Measurements from ENCODE around the gene ROBO1. TPM values are rescaled to one million over a fixed set of nuclear protein-coding genes. Genes with fewer than 3 reads are reported as not detected.
A peak's percentile ranks its signal among the peaks of the same experiment; 100 is the strongest.

The ROBO1 gene
- total RNA-seq, 1 donor from 2014 or later: 169 TPM

DNA sequence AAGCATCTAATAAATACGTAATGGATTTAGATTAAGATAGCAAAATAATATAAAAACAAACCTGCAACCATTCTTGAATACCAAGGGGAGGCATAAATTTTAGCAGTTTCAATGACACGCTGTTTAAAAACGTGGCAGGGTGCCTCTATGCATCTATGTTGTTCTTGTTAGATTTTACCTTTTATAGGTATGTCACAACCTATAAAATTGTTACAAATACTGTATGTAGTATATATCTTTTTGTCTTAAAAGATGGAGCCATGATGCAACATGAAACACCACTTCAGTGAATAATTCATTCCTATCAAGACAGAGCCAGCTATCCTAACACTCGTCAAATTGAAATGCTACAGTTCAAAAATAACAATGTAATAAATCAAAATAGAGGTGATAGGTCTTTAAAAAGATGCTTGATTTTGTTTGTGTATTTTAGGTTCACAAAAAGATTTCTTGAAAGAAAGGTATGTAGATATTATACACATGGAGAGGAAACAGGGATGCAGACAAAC lies 1059.2 kb downstream of the ROBO1 start:
- H3K4me2 ChIP-seq: no peak overlapping the region
- H3F3A ChIP-seq (ENCODE audit: low read depth): peaks cover 24% of the 10 kb centered on the region
- H3K9ac ChIP-seq: no peak overlapping the region
- Mint-ChIP-seq H3K36me3 (peaks cover 2% of the 10 kb centered on the region), H3K9me3 (no peaks in the 10 kb centered on the region), H3K4me3 (no peak overlapping the region), H3K27me3 (ENCODE audit: insufficient read depth, low read depth) (no peaks in the 10 kb centered on the region), H3K27ac (no peak overlapping the region), H3K4me1 (peaks cover 5% of the 10 kb centered on the region)
- TF ChIP-seq, protein P1, sequence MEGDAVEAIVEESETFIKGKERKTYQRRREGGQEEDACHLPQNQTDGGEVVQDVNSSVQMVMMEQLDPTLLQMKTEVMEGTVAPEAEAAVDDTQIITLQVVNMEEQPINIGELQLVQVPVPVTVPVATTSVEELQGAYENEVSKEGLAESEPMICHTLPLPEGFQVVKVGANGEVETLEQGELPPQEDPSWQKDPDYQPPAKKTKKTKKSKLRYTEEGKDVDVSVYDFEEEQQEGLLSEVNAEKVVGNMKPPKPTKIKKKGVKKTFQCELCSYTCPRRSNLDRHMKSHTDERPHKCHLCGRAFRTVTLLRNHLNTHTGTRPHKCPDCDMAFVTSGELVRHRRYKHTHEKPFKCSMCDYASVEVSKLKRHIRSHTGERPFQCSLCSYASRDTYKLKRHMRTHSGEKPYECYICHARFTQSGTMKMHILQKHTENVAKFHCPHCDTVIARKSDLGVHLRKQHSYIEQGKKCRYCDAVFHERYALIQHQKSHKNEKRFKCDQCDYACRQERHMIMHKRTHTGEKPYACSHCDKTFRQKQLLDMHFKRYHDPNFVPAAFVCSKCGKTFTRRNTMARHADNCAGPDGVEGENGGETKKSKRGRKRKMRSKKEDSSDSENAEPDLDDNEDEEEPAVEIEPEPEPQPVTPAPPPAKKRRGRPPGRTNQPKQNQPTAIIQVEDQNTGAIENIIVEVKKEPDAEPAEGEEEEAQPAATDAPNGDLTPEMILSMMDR (IDR thresholded peaks at IDR 0.05): no peak
- TF ChIP-seq EZH2phosphoT487 (IDR thresholded peaks at IDR 0.05) (no peak), EZH2 (IDR thresholded peaks at IDR 0.05) (no peak)
- H3K9me3 ChIP-seq (ENCODE audit: low read depth): no peaks in the 10 kb centered on the region
- no peaks in the 10 kb centered on the region for H3K27me3 ChIP-seq
- peaks cover 41% of the 10 kb centered on the region for H3K4me1 ChIP-seq
- no peak for DNase-seq (ENCODE audit: low spot score)
- H3K79me2 ChIP-seq (ENCODE audit: low read depth): peaks cover 3% of the 10 kb centered on the region
- H3K36me3 ChIP-seq: no peaks in the 10 kb centered on the region
- H2AFZ ChIP-seq (replicated peaks): no peak overlapping the region
- H3K4me3 ChIP-seq: no peak overlapping the region
- peak overlapping the region; percentile 73 for H3K27ac ChIP-seq
- H4K20me1 ChIP-seq (ENCODE audit: low read depth): no peaks in the 10 kb centered on the region

DNA sequence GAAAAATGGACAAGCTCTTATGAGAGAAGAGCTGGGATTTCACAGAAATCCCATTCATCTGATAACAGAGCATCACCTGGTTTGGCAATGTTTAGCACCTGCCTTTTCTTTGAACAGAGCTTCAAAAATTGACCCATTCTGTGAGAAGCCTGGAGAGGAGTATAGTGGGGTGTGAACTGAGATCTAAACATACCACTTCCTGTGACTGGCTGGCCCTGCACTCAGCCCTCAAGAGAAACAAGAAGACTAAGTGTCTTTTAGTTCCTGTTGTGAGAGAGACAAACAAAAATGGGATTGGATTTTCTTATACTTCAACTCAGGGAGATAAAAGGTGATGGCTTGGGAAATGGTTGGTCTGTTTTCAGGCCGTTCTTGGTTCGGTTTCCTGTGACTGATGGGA lies 1060.2 kb downstream of the ROBO1 start:
- Mint-ChIP-seq H3K4me1 (peaks cover 13% of the 10 kb centered on the region), H3K27me3 (ENCODE audit: insufficient read depth, low read depth) (no peaks in the 10 kb centered on the region), H3K9me3 (no peaks in the 10 kb centered on the region), H3K27ac (no peak overlapping the region), H3K36me3 (peaks cover 2% of the 10 kb centered on the region), H3K4me3 (no peak overlapping the region)
- no peaks in the 10 kb centered on the region for H4K20me1 ChIP-seq (ENCODE audit: low read depth)
- no peaks in the 10 kb centered on the region for H3K36me3 ChIP-seq
- peaks cover 51% of the 10 kb centered on the region for H3K4me1 ChIP-seq
- H3K27me3 ChIP-seq: no peaks in the 10 kb centered on the region
- H3K79me2 ChIP-seq (ENCODE audit: low read depth): peaks cover 5% of the 10 kb centered on the region
- DNase-seq (ENCODE audit: low spot score): no peak
- no peaks in the 10 kb centered on the region for H3K9me3 ChIP-seq (ENCODE audit: low read depth)
- H3F3A ChIP-seq (ENCODE audit: low read depth): peaks cover 31% of the 10 kb centered on the region
- peak overlapping the region; percentile 73 for H3K27ac ChIP-seq
- no peak overlapping the region for H2AFZ ChIP-seq (replicated peaks)
- peak overlapping the region; percentile 27 for H3K4me2 ChIP-seq
- H3K4me3 ChIP-seq: no peak overlapping the region
- TF ChIP-seq EZH2phosphoT487 (IDR thresholded peaks at IDR 0.05) (no peak), EZH2 (IDR thresholded peaks at IDR 0.05) (no peak)
- TF ChIP-seq, protein P1 (IDR thresholded peaks at IDR 0.05): no peak
- H3K9ac ChIP-seq: no peak overlapping the region

DNA sequence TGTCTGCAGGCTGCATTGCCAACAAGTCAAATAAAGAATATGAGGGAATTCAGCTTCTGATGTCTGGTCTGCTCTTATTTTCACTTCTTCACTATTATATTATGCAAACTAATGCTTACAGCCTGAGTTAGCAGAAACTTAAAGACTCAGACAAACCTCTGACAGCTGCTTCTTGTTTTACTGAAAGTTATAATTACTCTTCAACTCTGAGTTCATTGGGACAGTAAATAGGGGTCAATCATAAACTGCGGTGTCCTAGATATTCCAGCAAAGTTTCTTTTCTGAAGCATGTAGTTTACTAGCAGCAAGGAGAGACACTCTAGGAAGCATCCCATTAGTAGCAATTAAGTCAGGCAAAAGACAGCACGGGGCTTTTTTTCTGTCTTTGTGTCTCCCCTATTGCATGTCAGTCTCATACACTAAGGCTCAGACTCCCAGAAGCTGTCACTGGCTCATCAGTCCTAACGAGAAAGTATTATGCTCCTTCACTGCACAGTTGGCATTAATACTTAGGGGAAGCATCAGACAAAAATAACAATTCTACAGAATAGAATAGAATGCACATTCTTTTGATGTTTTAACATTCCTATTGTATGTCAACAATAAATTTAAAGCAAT lies 1060.8 kb downstream of the ROBO1 start:
- peaks cover 6% of the 10 kb centered on the region for H3K79me2 ChIP-seq (ENCODE audit: low read depth)
- no peak overlapping the region for H3K9ac ChIP-seq
- TF ChIP-seq EZH2 (IDR thresholded peaks at IDR 0.05) (no peak), EZH2phosphoT487 (IDR thresholded peaks at IDR 0.05) (no peak)
- TF ChIP-seq, protein P1 (IDR thresholded peaks at IDR 0.05): no peak
- Mint-ChIP-seq H3K4me3 (no peak overlapping the region), H3K9me3 (no peaks in the 10 kb centered on the region), H3K36me3 (peaks cover 2% of the 10 kb centered on the region), H3K27ac (no peak overlapping the region), H3K27me3 (ENCODE audit: insufficient read depth, low read depth) (no peaks in the 10 kb centered on the region), H3K4me1 (peaks cover 13% of the 10 kb centered on the region)
- H3K9me3 ChIP-seq (ENCODE audit: low read depth): no peaks in the 10 kb centered on the region
- H2AFZ ChIP-seq (replicated peaks): no peak overlapping the region
- peak overlapping the region; percentile 27 for H3K4me2 ChIP-seq
- H3K27me3 ChIP-seq: no peaks in the 10 kb centered on the region
- peaks cover 31% of the 10 kb centered on the region for H3F3A ChIP-seq (ENCODE audit: low read depth)
- H3K36me3 ChIP-seq: no peaks in the 10 kb centered on the region
- no peaks in the 10 kb centered on the region for H4K20me1 ChIP-seq (ENCODE audit: low read depth)
- no peak overlapping the region for H3K4me3 ChIP-seq
- peak; percentile 56 for DNase-seq (ENCODE audit: low spot score)
- peaks cover 57% of the 10 kb centered on the region for H3K4me1 ChIP-seq
- peak overlapping the region; percentile 73 for H3K27ac ChIP-seq
